Measurements from ENCODE around the gene PARP9.

PARP9 gene

GRCh38 chr3:122564155-122564912 lies at the start of gene PARP9, which contains the start of gene DTX3L:
Gene PARP9, minus strand, starts transcription at chr3:122564300. Its CDS starts 4,680 bp downstream, at chr3:122559620.
Gene DTX3L, plus strand, starts transcription at chr3:122564338. Its CDS starts 89 bp downstream, at chr3:122564427.
- peak; percentile 29 to 35 for DNase-seq

- no peak for DNase-seq
Observed at GRCh38 chr3:122612696-122613095, 48.6 kb upstream of the PARP9 start.

- DNase-seq, result no peak
Observed at GRCh38 chr3:122609798-122610559, 45.9 kb upstream of the PARP9 start.

- no peak for DNase-seq
Observed at GRCh38 chr3:122608916-122609315, 44.8 kb upstream of the PARP9 start.

GRCh38 chr3:122606330-122606729 lies 42.2 kb upstream of the PARP9 start:
- no peak for DNase-seq

- no peak for DNase-seq
Observed at GRCh38 chr3:122603056-122603455, 39.0 kb upstream of the PARP9 start.

GRCh38 chr3:122602011-122602710 lies 38.1 kb upstream of the PARP9 start:
- no peak for DNase-seq

GRCh38 chr3:122598556-122598955 lies 34.5 kb upstream of the PARP9 start:
- DNase-seq, result no peak

- no peak for DNase-seq
Observed at GRCh38 chr3:122598151-122598550, 34.1 kb upstream of the PARP9 start.

GRCh38 chr3:122594025-122594424 lies 29.9 kb upstream of the PARP9 start:
- no peak for DNase-seq

- DNase-seq, result no peak
Observed at GRCh38 chr3:122590610-122591009, 26.5 kb upstream of the PARP9 start.

GRCh38 chr3:122589297-122589696 lies 25.2 kb upstream of the PARP9 start:
- DNase-seq, result no peak

GRCh38 chr3:122587572-122587971 lies 23.5 kb upstream of the PARP9 start:
- no peak for DNase-seq

- DNase-seq, result no peak
Observed at GRCh38 chr3:122586773-122587485, 22.8 kb upstream of the PARP9 start.

- no peak for DNase-seq
Observed at GRCh38 chr3:122586098-122586497, 22.0 kb upstream of the PARP9 start.

- no peak for DNase-seq
Observed at GRCh38 chr3:122582390-122582789, 18.3 kb upstream of the PARP9 start.

- DNase-seq, result no peak
Observed at GRCh38 chr3:122581622-122582021, 17.5 kb upstream of the PARP9 start.

- DNase-seq, result no peak
Observed at GRCh38 chr3:122580470-122580869, 16.4 kb upstream of the PARP9 start.

GRCh38 chr3:122578069-122578740 lies 14.1 kb upstream of the PARP9 start:
- no peak for DNase-seq

- DNase-seq, result no peak
Observed at GRCh38 chr3:122577409-122578031, 13.4 kb upstream of the PARP9 start, which contains the start of gene PARP15. Gene PARP15, plus strand, starts transcription at chr3:122577650. Its CDS starts 18 bp downstream, at chr3:122577668.

- DNase-seq, result no peak
Observed at GRCh38 chr3:122576174-122576940, 12.3 kb upstream of the PARP9 start.

All from NCI-H1930 (cell line).